Islet of Langerhans (tissue), 1 donor: ENCODE measurements around the gene CDCP2.
"Not testable (repeated sequence)": the region's sequence is repeated elsewhere in the genome, so short reads cannot be mapped to it uniquely, and the experiment has no call there.

Experiments
- FAIRE-seq: peaks from one replicate; lab custom pipeline; 2011; peaks lifted over from hg19 to GRCh38; lab: Jason Lieb, UNC

Gene CDCP2

DNA sequence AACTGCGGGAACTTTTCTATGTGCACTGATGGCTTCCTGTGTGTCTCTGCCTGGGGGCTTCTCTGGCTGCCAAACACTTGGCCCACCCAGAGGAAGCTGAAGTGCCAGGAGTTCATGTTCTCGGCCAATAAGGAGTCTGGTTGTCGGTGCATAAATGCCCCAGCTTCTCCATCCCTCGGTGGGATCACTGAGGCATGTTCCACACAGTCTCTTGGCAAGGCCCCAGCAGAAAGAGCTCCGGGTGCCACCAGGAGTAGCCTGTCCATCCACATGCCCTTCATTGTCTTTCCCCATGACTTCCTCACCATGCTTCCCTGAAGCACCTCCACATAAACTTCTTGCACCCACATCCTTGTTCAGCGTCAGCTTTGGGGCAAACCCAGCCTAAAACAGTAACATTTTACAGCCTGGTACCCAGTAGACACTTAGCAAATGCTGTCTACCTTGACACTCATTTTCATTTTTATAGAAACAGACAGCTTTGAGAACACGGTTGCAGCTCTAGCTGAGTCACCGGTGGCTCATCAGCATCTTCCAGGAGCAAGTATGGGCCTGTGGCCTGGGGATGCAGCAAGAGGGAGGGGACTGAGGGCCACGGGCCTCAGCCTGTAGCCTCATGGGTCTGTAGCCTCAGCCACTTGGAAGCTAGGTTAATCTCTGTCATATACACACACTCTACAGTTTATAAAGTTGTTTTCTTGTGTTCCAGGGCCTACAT is 14.8 kb upstream of the CDCP2 start:
- no peak for FAIRE-seq

DNA sequence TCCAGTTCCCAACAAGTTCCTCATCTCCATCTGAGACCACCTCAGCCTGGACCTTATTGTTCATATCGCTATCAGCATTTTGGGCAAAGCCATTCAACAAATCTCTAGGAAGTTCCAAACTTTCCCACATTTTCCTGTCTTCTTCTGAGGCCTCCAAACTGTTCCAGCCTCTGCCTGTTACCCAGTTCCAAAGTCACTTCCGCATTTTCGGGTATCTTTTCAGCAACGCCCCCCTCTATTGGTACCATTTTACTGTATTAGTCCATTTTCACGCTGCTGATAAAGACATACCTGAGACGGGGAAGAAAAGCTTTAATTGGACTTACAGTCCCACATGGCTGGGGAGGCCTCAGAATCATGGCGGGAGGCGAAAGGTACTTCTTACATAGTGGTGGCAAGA is 13.6 kb upstream of the CDCP2 start:
- FAIRE-seq, result not testable (repeated sequence)

DNA sequence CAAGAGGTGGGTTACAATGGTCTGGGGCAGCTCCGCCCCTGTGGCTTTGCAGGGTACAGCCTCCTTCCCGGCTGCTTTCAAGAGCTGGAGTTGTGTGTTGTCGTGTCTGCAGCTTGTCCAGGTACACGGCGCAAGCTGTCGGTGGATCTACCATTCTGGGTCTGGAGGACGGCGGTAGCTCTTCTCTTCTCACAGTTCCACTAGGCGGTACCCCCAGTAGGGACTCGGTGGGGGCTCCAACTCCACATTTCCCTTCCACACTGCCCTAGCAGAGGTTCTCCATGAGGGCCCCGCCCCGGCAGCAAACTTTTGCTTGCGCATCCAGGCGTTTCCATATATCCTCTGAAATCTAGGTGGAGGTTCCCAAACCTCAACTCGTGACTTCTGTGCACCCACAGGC is 12.3 kb upstream of the CDCP2 start:
- FAIRE-seq, result no peak

DNA sequence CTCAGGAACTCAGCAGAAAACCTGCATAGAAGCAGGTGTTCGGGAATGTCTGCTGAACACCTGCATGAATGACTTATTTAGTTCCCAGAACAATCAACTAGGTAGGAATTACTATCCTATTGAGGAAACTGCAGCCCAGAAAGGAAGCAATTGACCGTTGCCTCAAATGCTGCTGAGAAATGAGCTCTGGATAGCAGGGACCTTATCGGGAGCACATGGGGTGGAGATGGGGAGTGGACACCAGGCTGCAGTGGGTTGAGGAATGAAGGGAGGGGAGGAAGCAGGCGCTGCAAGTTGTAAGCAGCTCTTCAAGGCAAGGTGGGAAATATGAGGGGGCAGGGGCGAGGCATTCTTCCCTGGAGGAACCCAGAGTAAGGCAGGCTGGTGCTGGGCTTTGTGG is 10.8 kb upstream of the CDCP2 start:
- FAIRE-seq, result no peak

DNA sequence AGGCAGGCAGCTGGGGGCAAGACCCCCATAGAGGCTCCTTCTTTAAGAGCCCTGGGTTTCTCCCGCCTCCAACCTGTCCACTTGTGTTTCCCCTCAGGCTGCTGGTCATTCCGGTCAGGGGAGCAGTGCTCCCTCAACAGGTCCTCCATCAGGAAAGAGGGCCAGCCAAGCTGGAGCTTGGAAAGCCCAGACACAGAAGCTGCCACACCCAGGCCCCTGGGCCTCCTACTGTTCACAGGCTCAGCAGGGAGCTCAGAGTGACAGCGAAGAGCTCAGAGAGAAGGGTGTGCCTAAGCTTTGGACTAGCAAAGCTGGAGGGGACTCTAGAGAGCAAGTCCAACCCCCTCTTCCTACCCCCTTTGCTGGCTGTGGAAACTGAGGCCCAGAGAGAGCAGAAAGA is 10.3 kb upstream of the CDCP2 start:
- FAIRE-seq, result no peak

DNA sequence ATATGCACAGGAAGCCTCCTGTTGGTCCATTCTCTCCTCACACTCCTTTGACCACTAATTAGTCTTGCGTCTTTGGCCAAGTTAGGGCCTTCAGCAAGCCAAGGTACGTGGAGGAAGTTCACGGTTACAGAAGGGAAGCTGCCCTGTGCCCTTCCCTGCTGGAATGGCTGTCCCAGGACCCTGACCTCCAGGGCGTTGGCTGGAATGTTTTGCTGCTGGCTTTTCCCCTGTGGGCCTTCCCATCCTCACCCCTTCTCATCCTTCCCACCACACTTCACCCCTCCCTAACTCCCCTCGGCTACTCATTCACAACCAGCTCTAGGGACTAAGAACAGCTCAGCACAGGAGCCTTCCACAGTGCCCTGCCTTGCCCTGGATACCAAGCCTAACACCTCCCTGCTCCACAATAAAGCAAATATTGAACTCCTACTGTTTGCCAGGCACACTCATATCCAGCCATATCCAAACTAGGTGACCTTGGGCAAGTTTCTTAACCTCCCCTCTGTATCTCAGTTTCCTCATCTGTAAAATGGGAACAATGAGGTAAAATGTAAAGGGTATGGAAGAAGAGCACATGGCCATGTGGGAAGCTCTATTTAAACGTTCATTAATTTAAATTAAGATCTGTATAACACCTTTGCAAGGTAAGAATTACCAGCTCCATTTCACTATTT is 8.8 kb upstream of the CDCP2 start:
- no peak for FAIRE-seq

DNA sequence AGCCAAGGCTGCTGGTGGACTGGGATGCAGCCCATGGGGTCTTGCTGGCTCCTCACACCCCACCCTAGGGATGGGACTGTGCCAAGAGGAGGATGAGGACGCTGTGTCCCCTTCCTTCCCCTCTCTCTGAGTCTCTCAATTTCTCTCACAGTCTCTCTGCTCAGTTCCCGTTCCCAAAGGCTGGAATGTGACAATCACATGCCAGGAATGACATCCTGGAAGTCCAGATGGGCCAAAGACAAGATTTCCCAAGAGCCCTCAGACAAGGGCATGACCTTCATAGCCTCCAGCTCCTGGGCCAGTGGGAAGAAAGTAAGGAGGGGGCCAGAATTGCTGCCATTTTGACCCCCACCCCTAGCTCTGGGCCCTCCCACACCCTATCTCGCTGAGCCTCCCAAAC is 7.6 kb upstream of the CDCP2 start:
- no peak for FAIRE-seq

DNA sequence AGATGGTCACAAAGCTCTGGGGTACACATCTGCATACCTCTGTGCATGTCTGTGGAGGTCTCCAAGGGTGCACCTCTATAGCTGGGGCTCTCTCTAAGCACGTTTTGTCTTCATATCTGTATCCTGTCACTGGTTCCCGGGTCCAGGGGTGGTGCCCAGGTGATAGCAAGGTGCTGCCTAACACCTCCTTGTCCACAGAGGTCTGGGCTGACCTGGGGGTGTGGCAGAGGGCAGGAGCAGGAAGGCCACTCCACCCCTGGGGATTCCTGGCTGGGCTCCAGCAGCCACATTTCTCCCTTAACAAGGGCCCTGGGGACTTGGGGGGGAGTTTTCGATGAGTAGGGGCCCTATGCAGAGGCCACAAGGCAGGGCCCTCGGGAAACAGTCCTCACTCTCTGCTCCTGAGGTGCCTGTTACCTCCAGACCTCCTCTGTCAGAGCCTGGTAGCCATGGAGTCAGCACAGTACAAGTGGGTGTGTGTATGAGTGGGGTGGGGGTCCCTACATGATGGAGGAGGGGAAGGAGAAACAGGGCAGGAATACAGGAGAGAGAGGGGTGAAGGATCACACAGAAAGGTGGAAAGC is 7.0 kb upstream of the CDCP2 start:
- no peak for FAIRE-seq

DNA sequence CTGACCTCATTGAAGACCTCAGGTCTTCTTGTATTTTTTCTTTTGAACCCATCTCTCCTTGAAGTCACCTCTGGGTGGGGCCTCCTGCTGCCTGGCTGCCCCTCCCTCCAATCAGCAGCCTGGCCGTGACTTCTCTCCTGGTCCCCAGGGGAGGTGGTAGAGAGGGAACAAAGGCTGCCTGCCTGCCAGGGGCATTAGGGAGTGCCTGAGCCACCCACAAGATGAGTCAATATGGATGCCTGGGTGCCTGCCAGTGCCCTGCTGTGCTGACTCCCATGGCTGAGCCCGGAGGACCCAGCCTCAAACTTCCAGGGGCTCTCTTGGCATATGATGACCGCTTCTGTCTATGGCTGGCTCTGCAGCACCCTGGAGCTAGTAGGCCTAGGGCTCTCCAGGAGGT is 5.3 kb upstream of the CDCP2 start:
- no peak for FAIRE-seq

DNA sequence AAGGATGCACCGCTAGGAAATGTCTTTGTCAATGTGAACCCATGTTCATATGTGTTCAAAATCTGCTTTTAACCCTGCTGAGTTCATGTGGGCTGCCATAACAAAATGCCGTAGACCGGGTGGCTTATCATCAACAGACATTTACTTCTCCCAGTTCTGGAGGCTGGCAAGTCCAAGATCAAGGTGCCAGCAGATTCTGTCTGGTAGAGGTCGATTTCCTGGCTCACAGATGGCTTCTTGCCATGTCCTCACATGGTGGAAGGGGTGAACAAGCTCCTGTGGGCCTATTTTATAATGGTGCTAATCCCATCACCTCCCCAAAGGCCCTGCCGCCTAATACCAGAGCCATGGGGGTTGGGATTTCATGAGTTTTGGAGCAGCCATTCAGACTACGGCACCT is 4.6 kb upstream of the CDCP2 start:
- FAIRE-seq, result no peak

DNA sequence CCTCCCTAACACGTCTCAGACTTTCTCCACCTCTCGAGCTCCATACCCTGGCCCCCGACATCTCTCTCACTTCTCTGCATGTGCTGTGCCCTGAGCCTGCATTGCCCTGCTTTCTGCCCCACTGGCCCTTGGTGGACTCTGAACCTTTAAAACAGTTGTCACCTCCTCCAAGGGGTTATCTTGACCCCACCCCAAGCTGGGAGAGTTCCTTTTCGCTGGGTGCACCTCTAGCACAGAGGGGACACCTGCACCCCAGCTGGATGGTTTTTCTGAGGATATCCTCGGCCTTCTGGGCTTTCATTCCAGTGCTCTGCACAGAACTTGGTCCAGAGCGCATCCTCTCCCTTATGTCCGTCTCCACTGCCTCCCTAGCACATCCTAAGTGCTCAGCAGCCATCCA is 4.2 kb upstream of the CDCP2 start:
- FAIRE-seq, result no peak

DNA sequence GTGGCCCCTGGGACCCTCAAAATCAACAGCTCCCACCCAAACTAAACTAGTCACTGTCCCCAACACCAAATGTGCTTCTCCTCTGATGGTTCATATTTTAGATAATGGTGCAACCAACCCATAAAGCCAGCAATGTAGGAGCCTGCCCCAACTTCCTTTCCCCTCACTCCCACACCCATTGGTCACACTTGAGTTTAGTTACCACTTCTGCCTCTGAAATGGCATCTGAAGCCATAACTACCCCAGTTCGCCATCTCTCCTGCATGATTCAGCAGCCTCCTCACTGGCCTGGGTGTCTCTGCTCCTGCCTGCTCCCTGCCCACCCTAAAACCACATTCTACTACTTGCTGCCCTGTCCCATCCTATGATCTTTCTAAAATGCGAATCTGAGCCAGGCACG is 3.4 kb upstream of the CDCP2 start:
- no peak for FAIRE-seq

DNA sequence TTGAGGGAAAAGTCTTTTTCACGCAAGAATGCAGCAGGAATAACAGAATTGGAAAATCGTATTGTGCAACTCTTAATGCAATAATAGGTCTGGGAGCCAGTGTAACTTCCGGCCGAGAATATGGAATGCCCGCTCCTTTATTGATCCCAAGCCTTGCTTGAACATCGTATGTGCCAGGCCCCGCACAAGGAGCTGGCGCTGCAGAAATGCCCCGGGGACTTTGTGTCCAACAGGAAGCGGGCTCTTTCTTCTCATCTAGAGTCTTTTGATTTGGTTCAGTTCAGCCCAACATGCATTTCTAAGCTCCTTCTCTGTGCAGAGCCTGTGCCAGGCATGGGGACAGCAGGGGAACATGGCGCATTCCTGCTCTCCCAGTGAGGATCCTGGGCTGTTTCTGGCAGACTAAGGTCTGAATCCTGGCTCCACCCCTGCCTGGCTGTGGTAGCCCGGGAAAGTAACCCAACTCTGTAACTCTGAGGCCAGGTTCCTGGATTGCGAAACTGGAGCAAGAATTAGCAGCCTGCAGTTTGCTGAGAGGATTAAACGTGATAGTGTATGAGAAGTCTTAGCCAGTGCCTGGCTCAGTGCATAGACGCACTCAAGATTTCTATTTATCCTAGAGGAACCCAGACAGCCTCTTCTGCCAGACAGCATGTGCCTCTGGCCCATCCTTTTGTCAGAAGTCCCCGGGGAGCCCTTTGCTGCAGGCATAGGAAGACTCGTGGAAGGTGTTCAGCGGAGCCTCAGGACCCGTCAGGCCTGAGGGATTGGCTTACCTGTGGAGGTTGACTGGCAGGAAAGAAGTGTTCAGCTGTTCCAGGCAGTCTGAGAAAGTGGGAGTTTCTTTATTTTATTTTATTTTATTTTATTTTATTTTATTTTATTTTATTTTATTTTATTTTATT is 987 bp upstream of the CDCP2 start:
- no peak for FAIRE-seq

DNA sequence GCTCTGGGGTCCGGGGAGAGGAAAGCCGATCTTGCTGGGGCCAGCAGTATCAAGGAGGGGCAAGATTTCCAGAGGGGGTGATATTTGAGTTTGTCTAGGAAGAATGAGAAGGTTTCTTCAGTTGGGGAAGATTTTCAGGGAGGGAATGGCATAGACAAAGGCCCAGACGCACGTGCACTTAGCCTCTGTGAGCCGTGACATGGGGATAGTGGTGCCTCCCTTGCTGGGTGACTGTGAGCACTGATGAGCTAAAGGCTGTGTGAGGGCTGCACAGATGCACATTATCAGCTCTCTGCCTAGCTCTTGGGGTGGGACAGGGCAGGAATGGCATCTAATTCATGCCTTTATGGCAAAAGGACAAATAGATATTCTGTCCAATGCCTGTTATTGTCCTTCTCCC is 1.8 kb downstream of the CDCP2 start:
- no peak for FAIRE-seq

DNA sequence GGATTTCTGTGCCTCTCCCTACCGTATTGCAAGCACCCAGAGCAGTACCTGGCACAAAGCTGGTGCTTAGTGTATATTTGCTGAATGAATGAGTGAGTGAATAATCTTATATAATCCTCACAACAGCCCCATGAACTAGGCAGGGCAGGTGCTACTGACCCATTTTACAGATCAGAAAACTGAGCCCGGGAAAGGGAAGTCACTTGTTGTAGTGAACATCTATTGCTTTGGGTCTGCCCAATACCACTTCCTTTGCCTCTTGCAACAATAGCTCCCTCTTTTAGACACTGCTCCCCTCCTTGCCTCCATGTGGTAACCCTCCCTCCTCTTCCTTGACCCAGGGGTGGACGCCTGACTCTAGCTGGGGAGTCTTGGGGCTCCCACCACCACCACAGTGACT is 3.1 kb downstream of the CDCP2 start:
- FAIRE-seq, result no peak

DNA sequence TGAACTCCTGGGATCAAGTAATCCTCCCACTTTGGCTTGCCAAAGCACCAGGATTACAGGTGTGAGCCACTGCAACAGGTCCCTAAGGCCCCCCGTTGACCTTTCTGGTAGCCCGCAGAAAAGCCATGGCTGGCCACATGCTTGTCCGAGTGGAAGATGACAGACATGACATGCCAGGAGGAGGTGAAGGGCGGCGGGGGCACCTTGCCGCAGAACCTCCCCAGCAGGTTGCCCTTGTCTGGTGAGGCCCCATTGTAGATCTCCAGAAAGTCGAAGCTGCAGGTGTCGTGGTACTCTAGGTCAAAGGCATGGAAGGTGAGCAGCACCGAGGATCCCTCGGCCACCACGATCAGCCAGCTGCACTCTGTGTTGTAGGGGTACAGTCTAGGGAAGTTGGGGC is 8.4 kb downstream of the CDCP2 start:
- no peak for FAIRE-seq

DNA sequence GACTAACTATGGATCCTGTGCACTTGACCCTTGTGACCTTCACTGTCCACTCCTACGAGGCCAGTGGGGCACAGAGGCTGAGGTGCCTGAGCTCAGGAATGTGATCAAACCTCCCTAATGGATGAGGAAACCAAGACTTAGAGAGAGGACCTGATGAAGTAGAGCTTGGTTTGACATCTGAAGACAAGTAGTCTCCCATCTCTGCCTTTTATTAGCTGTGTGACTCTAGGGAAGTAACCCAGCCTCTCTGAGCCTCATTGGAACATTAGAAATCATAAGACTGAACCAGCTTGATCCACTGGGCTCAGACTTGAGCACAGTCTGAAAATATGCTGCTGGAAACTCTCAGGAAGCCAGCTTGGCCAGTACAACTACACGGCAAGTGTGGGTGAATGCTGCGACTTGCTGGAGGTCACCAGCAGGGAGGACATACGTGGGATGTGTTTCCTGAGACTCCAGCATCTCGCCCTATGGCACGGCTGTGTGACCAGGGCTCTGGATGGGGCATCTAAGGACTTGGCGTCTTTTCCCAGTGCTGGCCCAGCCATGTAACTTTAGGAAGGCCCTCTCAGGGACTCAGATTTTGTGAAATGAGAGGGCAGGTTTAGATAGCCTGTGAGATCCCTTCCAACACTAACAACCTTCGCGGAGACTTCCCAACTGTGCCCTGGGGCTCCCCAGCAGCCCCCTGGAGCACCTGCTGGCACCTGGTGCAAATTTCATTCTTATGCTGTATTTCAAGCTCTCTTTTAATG is 10.5 kb downstream of the CDCP2 start:
- FAIRE-seq, result no peak

DNA sequence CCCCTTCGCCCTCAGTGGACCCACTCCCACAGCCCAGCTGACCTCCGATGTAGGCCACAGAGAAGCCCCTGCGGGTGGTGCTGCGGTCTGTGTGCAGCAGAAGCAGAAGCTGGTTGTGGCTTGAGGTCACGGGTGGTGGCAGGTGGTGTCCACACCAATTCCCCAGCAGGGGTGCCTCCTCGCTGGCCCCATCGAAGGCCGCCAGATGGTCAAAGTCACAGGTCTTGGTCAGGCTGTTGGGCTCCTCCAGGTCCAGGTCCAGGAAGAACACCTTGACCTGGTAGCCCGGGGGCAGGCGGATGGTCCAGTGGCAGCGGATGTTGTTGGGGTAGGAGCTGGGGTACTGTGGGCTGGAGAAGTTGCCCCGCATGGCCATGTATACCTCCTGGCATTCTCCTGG is 13.1 kb downstream of the CDCP2 start:
- no peak for FAIRE-seq

DNA sequence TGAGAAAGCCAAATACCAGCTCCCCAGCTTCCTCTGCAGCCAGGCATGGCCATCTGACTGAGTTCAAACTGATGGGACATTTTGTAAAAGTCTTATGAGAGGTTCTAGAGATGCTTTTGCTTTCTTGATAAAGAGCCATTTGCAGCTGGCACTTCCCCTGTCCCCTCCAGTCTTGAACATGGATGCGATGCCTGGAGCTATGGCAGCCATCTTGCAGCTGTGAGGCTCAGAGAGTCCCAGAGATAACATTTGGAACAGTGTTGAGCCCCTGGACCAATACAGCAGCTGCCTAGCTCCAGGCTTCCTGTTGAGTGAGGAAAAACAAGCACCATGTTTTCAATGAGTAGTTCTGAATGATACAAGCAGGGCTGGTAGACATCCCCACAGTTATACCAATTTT is 13.8 kb downstream of the CDCP2 start:
- no peak for FAIRE-seq

DNA sequence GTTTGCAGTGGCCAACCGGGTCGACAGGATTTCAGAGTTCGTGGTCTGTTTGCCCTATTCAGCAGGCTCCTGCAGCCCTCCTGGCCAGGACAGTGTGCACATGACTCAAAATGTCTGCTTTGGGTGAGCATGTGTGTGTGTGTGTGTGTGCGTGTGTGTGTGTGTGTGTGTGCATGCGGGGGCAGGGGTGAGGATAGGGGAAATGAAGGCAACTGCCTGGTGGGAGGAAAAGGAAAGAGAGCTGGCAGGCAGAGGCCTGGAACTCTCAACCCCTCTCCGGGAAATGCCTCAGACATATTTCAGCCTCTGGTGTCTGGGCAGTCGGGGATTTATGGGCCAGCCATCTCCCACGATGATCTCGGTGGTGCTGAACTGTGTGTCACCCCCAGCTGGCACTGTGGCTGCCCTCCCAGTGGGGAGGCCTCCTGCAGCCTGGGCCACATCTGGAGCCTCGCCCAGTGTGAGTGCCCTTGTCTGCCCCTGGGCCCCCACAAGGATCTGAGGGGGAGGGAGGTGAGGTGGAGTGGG is 15.2 kb downstream of the CDCP2 start:
- no peak for FAIRE-seq

DNA sequence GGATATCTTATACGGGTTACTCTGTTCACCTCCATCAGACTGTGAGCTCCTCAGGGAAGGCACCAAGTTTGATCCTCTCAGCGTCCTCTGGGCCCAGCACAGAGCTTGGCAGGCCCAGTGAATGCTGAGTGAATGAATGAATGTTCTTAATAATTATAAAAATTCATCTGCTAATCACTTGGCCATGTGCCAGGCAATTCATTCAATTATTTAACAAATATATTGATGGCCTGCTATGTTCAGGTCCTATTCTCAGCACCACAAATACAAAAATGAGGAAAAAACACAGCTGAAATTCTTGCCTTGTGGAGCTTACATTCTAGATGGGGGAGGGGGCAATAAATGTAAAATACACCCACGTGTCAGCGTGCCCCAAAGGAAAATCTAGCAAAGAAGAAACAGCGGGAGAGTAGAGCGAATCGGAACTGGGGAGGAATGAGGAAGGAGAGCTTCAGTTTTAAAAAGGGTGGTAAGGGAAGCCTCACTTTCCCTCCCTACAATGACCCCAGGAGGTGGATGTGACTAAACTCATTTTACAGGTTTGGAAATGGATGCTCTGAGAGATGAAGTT is 15.8 kb downstream of the CDCP2 start:
- FAIRE-seq, result no peak
